ENCODE results near the gene COMMD8. TPM values are rescaled to one million over a fixed set of nuclear protein-coding genes. Genes with fewer than 3 reads are reported as not detected.

COMMD8 gene
- polyA plus RNA-seq (2011; rRNA removed) = 21.1 and 35.1 TPM in 2 replicates
- polyA minus RNA-seq (2011; rRNA and poly(A)+ RNA removed) = 3.4 and 7.3 TPM in 2 replicates

GRCh38 chr4:47463235-47463956, at the start of gene COMMD8:
TSS of gene COMMD8 (minus strand) at chr4:47463702. CDS start at chr4:47463651, 51 bp downstream.
- CTCF ChIA-PET = interaction anchor here (0.6 to 1.4 kb wide), 8 partner anchors 10 to 107 kb away, joined by 3 to 7 read pairs (median 4); no protein-coding TSS in a partner anchor

DNA sequence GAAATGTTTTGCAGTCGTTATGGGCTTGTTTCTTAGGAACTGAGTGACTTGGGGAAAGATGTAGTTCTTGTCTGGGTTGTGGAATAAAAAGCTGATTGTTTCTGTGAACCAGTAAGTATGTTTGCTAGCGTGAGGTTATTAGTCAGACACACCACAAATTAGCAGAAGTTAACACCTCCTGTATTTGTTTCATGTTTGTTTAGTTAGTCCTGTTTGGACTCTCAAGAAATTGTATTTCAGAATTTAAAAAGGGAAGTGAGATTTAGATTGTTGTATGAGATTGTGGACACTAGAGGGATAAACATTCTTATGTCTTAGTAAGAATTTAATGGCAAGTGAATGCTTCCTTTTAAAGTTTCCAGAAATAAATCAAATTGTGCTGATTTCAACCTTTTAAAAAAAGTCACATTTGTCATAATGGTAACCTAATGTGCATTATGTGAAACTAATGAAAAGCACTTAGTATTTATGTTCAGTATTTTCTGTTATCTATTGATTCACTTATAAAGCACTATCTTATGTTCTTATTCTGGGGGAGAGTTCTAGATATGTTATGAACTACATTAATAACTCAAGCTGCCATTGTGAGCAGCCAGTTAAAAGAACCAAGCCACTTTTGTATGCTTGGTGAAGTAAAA, 47.1 kb upstream of the COMMD8 start:
- Histone ChIP-seq H3K27me3 (ENCODE audit: control insufficient read depth, insufficient read depth, low read length) (no peaks in the 10 kb centered on the region), H3K4me3 (ENCODE audit: low read depth, low read length) (no peak overlapping the region), H3K27ac (ENCODE audit: low read depth, low read length) (no peak overlapping the region), H3K9me3 (ENCODE audit: control insufficient read depth, insufficient read depth, low read length) (no peaks in the 10 kb centered on the region)
- ChIA-PET POLR2A (interaction anchor here (1.2 kb wide), 1 partner anchor 26 kb away, joined by 3 read pairs; the partner anchor contains the start of gene ATP10D), CTCF (interaction anchor here (0.6 to 3.8 kb wide), 9 partner anchors 9 to 589 kb away, joined by 3 to 16 read pairs (median 4); partner anchors contain the start of genes COMMD8 and GABRB1)
- DNase-seq (ENCODE audit: low read depth, low spot score) = no peak
- TF ChIP-seq, protein P1, sequence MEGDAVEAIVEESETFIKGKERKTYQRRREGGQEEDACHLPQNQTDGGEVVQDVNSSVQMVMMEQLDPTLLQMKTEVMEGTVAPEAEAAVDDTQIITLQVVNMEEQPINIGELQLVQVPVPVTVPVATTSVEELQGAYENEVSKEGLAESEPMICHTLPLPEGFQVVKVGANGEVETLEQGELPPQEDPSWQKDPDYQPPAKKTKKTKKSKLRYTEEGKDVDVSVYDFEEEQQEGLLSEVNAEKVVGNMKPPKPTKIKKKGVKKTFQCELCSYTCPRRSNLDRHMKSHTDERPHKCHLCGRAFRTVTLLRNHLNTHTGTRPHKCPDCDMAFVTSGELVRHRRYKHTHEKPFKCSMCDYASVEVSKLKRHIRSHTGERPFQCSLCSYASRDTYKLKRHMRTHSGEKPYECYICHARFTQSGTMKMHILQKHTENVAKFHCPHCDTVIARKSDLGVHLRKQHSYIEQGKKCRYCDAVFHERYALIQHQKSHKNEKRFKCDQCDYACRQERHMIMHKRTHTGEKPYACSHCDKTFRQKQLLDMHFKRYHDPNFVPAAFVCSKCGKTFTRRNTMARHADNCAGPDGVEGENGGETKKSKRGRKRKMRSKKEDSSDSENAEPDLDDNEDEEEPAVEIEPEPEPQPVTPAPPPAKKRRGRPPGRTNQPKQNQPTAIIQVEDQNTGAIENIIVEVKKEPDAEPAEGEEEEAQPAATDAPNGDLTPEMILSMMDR (IDR thresholded peaks at IDR 0.05; ENCODE audit: low read depth, low read length) = peak; percentile 44

More at GRCh38 chr4:47463235-47463956, at the start of gene COMMD8:
- Histone ChIP-seq H3K27ac (ENCODE audit: low read depth, low read length) (no peak within 1 kb of the TSS), H3K27me3 (ENCODE audit: control insufficient read depth, insufficient read depth, low read length) (no peaks in the 10 kb centered on the region), H3K4me3 (ENCODE audit: low read depth, low read length) (peak within 1 kb of the TSS; percentile 81), H3K9me3 (ENCODE audit: control insufficient read depth, insufficient read depth, low read length) (no peaks in the 10 kb centered on the region)
- POLR2A ChIA-PET = interaction anchor here (0.6 to 1.3 kb wide), 5 partner anchors 12 to 907 kb away, joined by 3 to 12 read pairs (median 4); partner anchors contain the start of genes ATP10D and NFXL1
- peak; percentile 90 for DNase-seq (ENCODE audit: low read depth, low spot score)
- TF ChIP-seq, protein P1 (IDR thresholded peaks at IDR 0.05; ENCODE audit: low read depth, low read length) = peak; percentile 32; the same call in 1 of the 2 replicates

- no peak overlapping the region for H3K27ac ChIP-seq (ENCODE audit: low read depth, low read length)
- ChIA-PET POLR2A (no interaction called here), CTCF (no interaction called here)
- no peaks in the 10 kb centered on the region for H3K27me3 ChIP-seq (ENCODE audit: control insufficient read depth, insufficient read depth, low read length)
- TF ChIP-seq, protein P1 (IDR thresholded peaks at IDR 0.05; ENCODE audit: low read depth, low read length) = no peak
- H3K4me3 ChIP-seq (ENCODE audit: low read depth, low read length) = no peak overlapping the region
- no peak for DNase-seq (ENCODE audit: low read depth, low spot score)
- peaks cover 6% of the 10 kb centered on the region; the same call in 1 of the 2 replicates for H3K9me3 ChIP-seq (ENCODE audit: control insufficient read depth, insufficient read depth, low read length)
Observed at GRCh38 chr4:47505666-47506065, 42.2 kb upstream of the COMMD8 start.

GRCh38 chr4:47505147-47505546, 41.6 kb upstream of the COMMD8 start:
- DNase-seq (ENCODE audit: low read depth, low spot score) = no peak

More at GRCh38 chr4:47505147-47505546, 41.6 kb upstream of the COMMD8 start:
- ChIA-PET POLR2A (no interaction called here), CTCF (interaction anchor here (0.5 kb wide), 1 partner anchor 58 kb away, joined by 4 read pairs; no protein-coding TSS in a partner anchor)
- peaks cover 6% of the 10 kb centered on the region; the same call in 1 of the 2 replicates for H3K9me3 ChIP-seq (ENCODE audit: control insufficient read depth, insufficient read depth, low read length)
- no peaks in the 10 kb centered on the region for H3K27me3 ChIP-seq (ENCODE audit: control insufficient read depth, insufficient read depth, low read length)
- no peak overlapping the region for H3K27ac ChIP-seq (ENCODE audit: low read depth, low read length)
- TF ChIP-seq, protein P1 (IDR thresholded peaks at IDR 0.05; ENCODE audit: low read depth, low read length) = no peak
- H3K4me3 ChIP-seq (ENCODE audit: low read depth, low read length) = no peak overlapping the region
